SU-DHL-6 (cell line): ENCODE data around the gene FBXL13.
"Not testable (repeated sequence)": the region's sequence is repeated elsewhere in the genome, so short reads cannot be mapped to it uniquely, and the experiment has no call there.

ENCODE experiments used
- EZH2phosphoT487 ChIP-seq: fragments of 200-600 bp; sonication (generic), shearing (Covaris generic); conservative IDR thresholded peaks from 2 replicates; pipeline ENCODE4 v1.6.1; 2018; ENCODE audit warnings: mild to moderate bottlenecking, antibody characterized with exemption, low read length, moderate library complexity, mixed read lengths
- TF ChIP-seq, protein P1 (sequence below): fragments of 200-600 bp; sonication (generic); IDR thresholded peaks from one replicate; pipeline ENCODE4 v1.5.1; 2017; ENCODE audit warnings: antibody characterized with exemption, mild to moderate bottlenecking, low read length, moderate library complexity; ENCODE audit not compliant: insufficient read depth, poor library complexity, severe bottlenecking

DNA sequence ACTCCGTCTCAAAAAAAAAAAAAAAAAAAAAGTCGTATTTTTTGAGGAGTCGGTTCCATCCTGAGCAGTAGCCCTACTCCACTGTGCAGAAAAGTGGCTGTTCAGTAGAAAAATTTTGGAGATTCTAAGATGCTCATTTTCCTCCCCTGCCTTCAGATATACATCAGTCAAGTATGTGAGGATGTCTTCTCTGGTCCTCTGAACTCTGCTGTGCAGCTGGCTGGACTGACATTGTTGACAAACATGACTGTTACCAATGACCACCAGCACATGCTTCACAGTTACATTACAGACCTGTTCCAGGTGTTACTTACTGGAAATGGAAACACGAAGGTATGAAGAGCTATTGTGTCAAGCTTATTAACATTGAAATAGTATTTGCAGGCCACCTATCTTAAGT lies 17.7 kb upstream of the FBXL13 start:
- TF ChIP-seq, protein P1, sequence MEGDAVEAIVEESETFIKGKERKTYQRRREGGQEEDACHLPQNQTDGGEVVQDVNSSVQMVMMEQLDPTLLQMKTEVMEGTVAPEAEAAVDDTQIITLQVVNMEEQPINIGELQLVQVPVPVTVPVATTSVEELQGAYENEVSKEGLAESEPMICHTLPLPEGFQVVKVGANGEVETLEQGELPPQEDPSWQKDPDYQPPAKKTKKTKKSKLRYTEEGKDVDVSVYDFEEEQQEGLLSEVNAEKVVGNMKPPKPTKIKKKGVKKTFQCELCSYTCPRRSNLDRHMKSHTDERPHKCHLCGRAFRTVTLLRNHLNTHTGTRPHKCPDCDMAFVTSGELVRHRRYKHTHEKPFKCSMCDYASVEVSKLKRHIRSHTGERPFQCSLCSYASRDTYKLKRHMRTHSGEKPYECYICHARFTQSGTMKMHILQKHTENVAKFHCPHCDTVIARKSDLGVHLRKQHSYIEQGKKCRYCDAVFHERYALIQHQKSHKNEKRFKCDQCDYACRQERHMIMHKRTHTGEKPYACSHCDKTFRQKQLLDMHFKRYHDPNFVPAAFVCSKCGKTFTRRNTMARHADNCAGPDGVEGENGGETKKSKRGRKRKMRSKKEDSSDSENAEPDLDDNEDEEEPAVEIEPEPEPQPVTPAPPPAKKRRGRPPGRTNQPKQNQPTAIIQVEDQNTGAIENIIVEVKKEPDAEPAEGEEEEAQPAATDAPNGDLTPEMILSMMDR = not testable (repeated sequence)
- TF ChIP-seq EZH2phosphoT487 = not testable (repeated sequence)
